IMR-90 (cell line): Measurements from ENCODE around the gene COX6A1. TPM values are rescaled to one million over a fixed set of nuclear protein-coding genes. Genes with fewer than 3 reads are reported as not detected.

Experiments
- ATAC-seq: fragments of 200-7000 bp; cut with Tn5 transposase; 2 replicates; pipeline ENCODE4 v1.9.1; 2020; ENCODE audit warnings: low read depth, mild to moderate bottlenecking, moderate library complexity
- BruUV-seq: library from RNA; stranded (reverse); fragments of 400-500 nt; replicated peaks from 2 replicates; lab custom pipeline; 2021; lab: Mats Ljungman, UMichigan
- CTCF ChIA-PET: fragments of 300-600 bp; formaldehyde crosslinking; extraction: SDS; loops from one replicate; lab custom pipeline; 2021; ENCODE audit warnings: antibody characterized with exemption; lab: Yijun Ruan, JAX
- POLR2A ChIA-PET: fragments of 300-600 bp; sonication (Branson Sonifier 250); formaldehyde crosslinking; loops from one replicate; lab custom pipeline; 2022; ENCODE audit warnings: antibody characterized with exemption; ENCODE audit not compliant: unreplicated experiment; lab: Charles Lee
- DNase-seq: peaks from one replicate; pipeline ENCODE4 v3.0.0; 2013
- H2AFZ ChIP-seq: replicated peaks from 2 replicates; pipeline ENCODE3; 2013; ENCODE audit warnings: low read length, mild to moderate bottlenecking; ENCODE audit not compliant: poor library complexity
- H2AK5ac ChIP-seq: 2 replicates; pipeline ENCODE4 v1.6.1; 2013; ENCODE audit warnings: low read depth, low read length, inconsistent platforms
- H2AK9ac ChIP-seq: replicated peaks from 2 replicates; pipeline ENCODE3; 2013; ENCODE audit warnings: mild to moderate bottlenecking, low read depth, low read length, moderate library complexity; ENCODE audit not compliant: poor library complexity
- H2BK120ac ChIP-seq: 2 replicates; pipeline ENCODE4 v1.6.1; 2013; ENCODE audit warnings: low read depth, low read length, inconsistent platforms
- H2BK15ac ChIP-seq: 3 replicates; pipeline ENCODE4 v1.6.1; 2013; ENCODE audit warnings: low read depth, low read length, inconsistent platforms
- H2BK20ac ChIP-seq: 2 replicates; pipeline ENCODE4 v1.6.1; 2013; ENCODE audit warnings: low read depth, mild to moderate bottlenecking, inconsistent platforms, low read length, moderate library complexity
- H2BK5ac ChIP-seq: 2 replicates; pipeline ENCODE4 v1.6.1; 2013; ENCODE audit warnings: mild to moderate bottlenecking, low read depth, low read length, inconsistent platforms; ENCODE audit not compliant: poor library complexity, severe bottlenecking
- H3K14ac ChIP-seq: replicated peaks from 2 replicates; pipeline ENCODE4 v1.6.1; 2013; ENCODE audit warnings: low read depth, low read length, inconsistent platforms
- H3K18ac ChIP-seq: 2 replicates; pipeline ENCODE4 v1.6.1; 2013; ENCODE audit warnings: low read depth, low read length, control low read depth
- H3K23ac ChIP-seq: 2 replicates; pipeline ENCODE4 v1.6.1; 2013; ENCODE audit warnings: low read depth, low read length, inconsistent platforms
- H3K27ac ChIP-seq: 2 replicates; pipeline ENCODE4 v1.5.1; 2013; ENCODE audit warnings: mild to moderate bottlenecking, control low read depth, low read length; ENCODE audit not compliant: insufficient read depth
- H3K27me3 ChIP-seq: 2 replicates; pipeline ENCODE4 v1.6.1; 2013; ENCODE audit warnings: low read length; ENCODE audit not compliant: control insufficient read depth, insufficient read depth
- H3K36me3 ChIP-seq: 2 replicates; pipeline ENCODE4 v1.6.1; 2013; ENCODE audit warnings: low read length, mixed read lengths; ENCODE audit not compliant: control insufficient read depth, insufficient read depth
- H3K4ac ChIP-seq: 2 replicates; pipeline ENCODE4 v1.6.1; 2013; ENCODE audit warnings: low read depth, low read length, inconsistent platforms
- H3K4me1 ChIP-seq: 2 replicates; pipeline ENCODE4 v1.6.1; 2013; ENCODE audit warnings: low read length, mixed read lengths; ENCODE audit not compliant: control insufficient read depth, insufficient read depth
- H3K4me2 ChIP-seq: 2 replicates; pipeline ENCODE4 v1.6.1; 2013; ENCODE audit warnings: low read depth, mild to moderate bottlenecking, control low read depth, low read length, moderate library complexity
- H3K4me3 ChIP-seq: 2 replicates; pipeline ENCODE4 v1.5.1; 2013; ENCODE audit warnings: low read depth, mild to moderate bottlenecking, control low read depth, low read length, moderate library complexity; ENCODE audit not compliant: insufficient read depth
- H3K56ac ChIP-seq: 2 replicates; pipeline ENCODE4 v1.6.1; 2013; ENCODE audit warnings: low read length, inconsistent platforms; ENCODE audit not compliant: insufficient read depth; ENCODE audit errors: extremely low read depth
- H3K79me1 ChIP-seq, 2 experiments: 2 replicates each; pipeline ENCODE4 v1.6.1; 2013; ENCODE audit warnings: low read length in 2 of 2, inconsistent platforms in 1 of 2, low read depth in 1 of 2
- H3K9ac ChIP-seq: 2 replicates; pipeline ENCODE4 v1.6.1; 2013; ENCODE audit warnings: low read depth, low read length, control low read depth
- H3K9me1 ChIP-seq: 2 replicates; pipeline ENCODE4 v1.6.1; 2013; ENCODE audit warnings: low read length, inconsistent platforms; ENCODE audit not compliant: insufficient read depth
- H3K9me3 ChIP-seq: 2 replicates; pipeline ENCODE4 v1.6.1; 2013; ENCODE audit warnings: low read length; ENCODE audit not compliant: control insufficient read depth, insufficient read depth
- H4K20me1 ChIP-seq: 2 replicates; pipeline ENCODE4 v1.6.1; 2013; ENCODE audit warnings: low read length, inconsistent platforms; ENCODE audit not compliant: insufficient read depth
- H4K5ac ChIP-seq: 2 replicates; pipeline ENCODE4 v1.6.1; 2013; ENCODE audit warnings: mild to moderate bottlenecking, low read depth, low read length, control low read depth
- H4K8ac ChIP-seq, 2 experiments: 2 replicates each; pipeline ENCODE4 v1.6.1; 2013; ENCODE audit warnings: low read depth in 2 of 2, low read length in 2 of 2, control low read depth in 1 of 2, inconsistent platforms in 1 of 2
- H4K91ac ChIP-seq: 2 replicates; pipeline ENCODE4 v1.6.1; 2013; ENCODE audit warnings: low read depth, low read length, inconsistent platforms; ENCODE audit not compliant: insufficient read depth
- CHD1 ChIP-seq: IDR thresholded peaks from 2 replicates; pipeline ENCODE4 v1.6.1; 2012; ENCODE audit warnings: low read depth, low read length, improper control_type of control experiment
- CTCF ChIP-seq: conservative IDR thresholded peaks from 2 replicates; pipeline ENCODE4 v1.5.1; 2012; ENCODE audit warnings: mild to moderate bottlenecking, low read depth, low read length, improper control_type of control experiment
- ELK1 ChIP-seq: fragments of 150-350 bp; IDR thresholded peaks from 2 replicates; pipeline ENCODE4 v1.6.1; 2016; ENCODE audit warnings: low read depth, mild to moderate bottlenecking, low read length, moderate library complexity, borderline replicate concordance
- MAZ ChIP-seq: IDR thresholded peaks from 2 replicates; pipeline ENCODE4 v1.6.1; 2012; ENCODE audit warnings: low read depth, mild to moderate bottlenecking, low read length, improper control_type of control experiment, moderate library complexity, borderline replicate concordance
- MXI1 ChIP-seq: IDR thresholded peaks from 2 replicates; pipeline ENCODE4 v1.6.1; 2012; ENCODE audit warnings: low read depth, mild to moderate bottlenecking, low read length, moderate library complexity, borderline replicate concordance
- NFE2L2 ChIP-seq: fragments of 150-350 bp; IDR thresholded peaks from 2 replicates; pipeline ENCODE4 v1.6.1; 2016; ENCODE audit warnings: low read depth, mild to moderate bottlenecking, low read length
- POLR2A ChIP-seq: IDR thresholded peaks from 2 replicates; pipeline ENCODE4 v1.6.1; 2012; ENCODE audit warnings: mild to moderate bottlenecking, low read depth, low read length
- RCOR1 ChIP-seq: IDR thresholded peaks from 2 replicates; pipeline ENCODE4 v1.6.1; 2012; ENCODE audit warnings: mild to moderate bottlenecking, low read length, improper control_type of control experiment; ENCODE audit not compliant: insufficient replicate concordance
- SMC3 ChIP-seq: fragments of 150-350 bp; IDR thresholded peaks from 2 replicates; pipeline ENCODE4 v1.6.1; 2016; ENCODE audit warnings: low read depth, mild to moderate bottlenecking, antibody characterized with exemption, low read length, moderate library complexity
- WGBS, 2 experiments: methylation state at CpG; one replicate each; pipeline versions ENCODE4 v1.1.5 to v1.1.7; 2013; ENCODE audit warnings: missing lambda C conversion rate in 2 of 2; ENCODE audit not compliant: insufficient read length in 1 of 2; ENCODE audit errors: extremely low coverage in 2 of 2; 5-methylcytosine and 5-hydroxymethylcytosine counted together
- dilution Hi-C: fragments of 300-500 bp; cut with HindIII; formaldehyde crosslinking; loops from one replicate; pipeline ENCODE4 v1.14.3; 2018; ENCODE audit warnings: low sequenced_read_pairs; ENCODE audit not compliant: unreplicated experiment
- in situ Hi-C: fragments of 300-500 bp; cut with MboI; formaldehyde crosslinking; loops from 3 replicates; pipeline ENCODE4 v1.14.3; 2019; ENCODE audit warnings: low sequenced_read_pairs, inconsistent platforms, mixed read lengths
- intact Hi-C: fragments of 100-400 bp; cut with micrococcal nuclease; formaldehyde crosslinking; loops from 2 replicates; pipeline ENCODE4 v1.10.0; 2022
- polyA plus RNA-seq, 3 experiments: library from polyadenylated mRNA; depleted of rRNA; stranded (reverse); fragments of >200 nt; gene quantifications; 2 replicates each; pipeline ENCODE4 v1.2.3, GENCODE V29; 2012; ENCODE audit warnings: low replicate concordance in 1 of 3
- total RNA-seq: library from RNA; depleted of rRNA; stranded (reverse); fragments of >200 nt; gene quantifications from 2 replicates; pipeline ENCODE4 v1.2.3, GENCODE V29; 2012

Gene COX6A1
- total and polyA plus RNA-seq, 2 of the 4 experiments (the other 2 are of a cell fraction), result 396 to 541 TPM

- intact Hi-C loops (no loop called here), in situ Hi-C loops (loop anchor here (25.0 kb wide), 1 partner anchor 88 kb away; the partner anchor contains the start of gene PLA2G1B), dilution Hi-C loops (no loop called here)
- ATAC-seq (no peak), DNase-seq (no peak)
- H2BK20ac ChIP-seq, result no peak overlapping the region
- no peak overlapping the region for H3K56ac ChIP-seq
- H3K14ac ChIP-seq, result no peak overlapping the region
- no peaks in the 10 kb centered on the region for H3K36me3 ChIP-seq
- H3K9me1 ChIP-seq, result no peaks in the 10 kb centered on the region
- no peak overlapping the region for H3K9ac ChIP-seq
- POLR2A ChIA-PET, result no interaction called here
- H4K91ac ChIP-seq, result no peak overlapping the region
- no peaks in the 10 kb centered on the region for H3K79me1 ChIP-seq
- H4K5ac ChIP-seq, result no peak overlapping the region
- no peak overlapping the region for H3K27ac ChIP-seq
- CTCF ChIA-PET, result no interaction called here
- no peak overlapping the region for H3K18ac ChIP-seq
- H2BK5ac ChIP-seq, result no peak overlapping the region
- H3K4ac ChIP-seq, result no peak overlapping the region
- H3K9me3 ChIP-seq, result no peaks in the 10 kb centered on the region
- no peak overlapping the region for H2BK15ac ChIP-seq
- no peak overlapping the region for H2AK9ac ChIP-seq
- H3K27me3 ChIP-seq, result peaks cover 25% of the 10 kb centered on the region
- H3K4me1 ChIP-seq, result no peaks in the 10 kb centered on the region
- TF ChIP-seq MAZ (no peak), NFE2L2 (no peak), RCOR1 (no peak), POLR2A (no peak), SMC3 (no peak), CHD1 (no peak), ELK1 (no peak), MXI1 (no peak), CTCF (no peak)
- no peaks in the 10 kb centered on the region for H4K20me1 ChIP-seq
- no peak overlapping the region for H2BK120ac ChIP-seq
- H4K8ac ChIP-seq, result no peak overlapping the region
- no peak overlapping the region for H3K23ac ChIP-seq
- BruUV-seq, result no TSS peak
- no CpG with 5 or more reads among the region's 3 CpGs for WGBS, 2 experiments
- no peak overlapping the region for H2AK5ac ChIP-seq
- H3K4me2 ChIP-seq, result no peak overlapping the region
- no peak overlapping the region for H3K4me3 ChIP-seq
- H2AFZ ChIP-seq, result no peak overlapping the region
Measured at GRCh38 chr12:120425797-120426196, 12.1 kb upstream of the COX6A1 start.
